LHCN-M2 (cell line): Measurements from ENCODE around the gene FCAR. TPM values are rescaled to one million over a fixed set of nuclear protein-coding genes. Genes with fewer than 3 reads are reported as not detected.

ENCODE experiments used
- total RNA-seq: library from RNA; depleted of rRNA; stranded (reverse); fragments of >200 nt; gene quantifications from 2 replicates; pipeline ENCODE4 v1.2.3, GENCODE V29; 2014; rRNA removed

FCAR gene
- total RNA-seq, 1 experiment from 2014 or later: not detected

Other genes with a start within 250 kb of the FCAR start
- gene LILRB1, start 243.8 kb upstream of the FCAR start, total RNA-seq: not detected in 2 replicates
- gene LILRB4, start 211.2 kb upstream of the FCAR start, total RNA-seq: not detected in 2 replicates
- gene KIR3DL3, start 149.8 kb upstream of the FCAR start, total RNA-seq: not detected in 2 replicates
- gene KIR2DL3, start 135.7 kb upstream of the FCAR start, total RNA-seq: not detected in 2 replicates
- not detected in 2 replicates for gene KIR2DL1, start 104.4 kb upstream of the FCAR start, total RNA-seq
- gene KIR2DL4, start 70.6 kb upstream of the FCAR start, total RNA-seq: not detected in 2 replicates
- gene KIR3DL1, start 57.8 kb upstream of the FCAR start, total RNA-seq: not detected in 2 replicates
- not detected in 2 replicates for gene KIR2DS4, start 41.6 kb upstream of the FCAR start, total RNA-seq
- not detected in 2 replicates for gene KIR3DL2, start 23.8 kb upstream of the FCAR start, total RNA-seq
- gene NCR1, start 31.9 kb downstream of the FCAR start, total RNA-seq: not detected in 2 replicates
- gene NLRP7, start 73.3 kb downstream of the FCAR start, total RNA-seq: not detected in 2 replicates
- not detected in 2 replicates for gene NLRP2, start 92.1 kb downstream of the FCAR start, total RNA-seq
- gene GP6, start 164.0 kb downstream of the FCAR start, total RNA-seq: not detected in 2 replicates
- 6.5 and 8.7 TPM in 2 replicates for gene RDH13, start 188.9 kb downstream of the FCAR start, total RNA-seq
- 2.0 and 2.2 TPM in 2 replicates for gene EPS8L1, start 201.6 kb downstream of the FCAR start, total RNA-seq
- 78.0 and 90.4 TPM in 2 replicates for gene PPP1R12C, start 243.4 kb downstream of the FCAR start, total RNA-seq